ENCODE results near the gene FAM13A.

DNA sequence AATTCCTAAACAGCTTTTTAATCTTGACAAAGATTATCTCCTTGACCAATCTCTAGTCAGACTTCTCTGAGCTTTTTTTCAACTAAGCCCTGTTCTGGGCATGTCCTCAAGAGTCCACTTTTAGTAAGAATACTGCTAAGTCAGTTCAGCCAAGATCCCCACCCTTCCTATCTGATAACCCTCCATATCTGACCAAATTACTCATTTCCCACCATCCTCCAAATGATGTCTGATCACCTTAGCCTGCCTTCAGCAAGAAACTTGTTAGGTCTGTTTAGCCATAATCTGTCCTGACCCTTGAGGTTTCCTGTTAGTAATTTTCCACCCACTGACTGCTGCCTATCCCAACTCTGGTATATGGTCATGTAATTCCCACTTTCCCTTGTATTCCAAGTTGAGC lies 65.2 kb downstream of the FAM13A start:
- TF ChIP-seq CTCF (IDR thresholded peaks at IDR 0.05; ENCODE audit: insufficient read depth, low read length): no peak
- no peak for TF ChIP-seq REST (IDR thresholded peaks at IDR 0.05; ENCODE audit: insufficient replicate concordance, low read depth)

All from HL-60 (cell line).